ENCODE data around the gene LCORL. TPM values are rescaled to one million over a fixed set of nuclear protein-coding genes. Genes with fewer than 3 reads are reported as not detected.
"Not testable (repeated sequence)": the region's sequence is repeated elsewhere in the genome, so short reads cannot be mapped to it uniquely, and the experiment has no call there.

LCORL gene
- total RNA-seq, 3 donors from 2014 or later (not counting 1 experiment from before 2014, with no cell fraction given) = 19.9 to 28.4 (median 26.4) TPM

- no peak overlapping the region for H3K4me3 Mint-ChIP-seq
- peaks cover 6% of the 10 kb centered on the region for H3K9me3 ChIP-seq (ENCODE audit: control insufficient read depth, insufficient read depth, low read length)
Observed at GRCh38 chr4:17866810-17867209, 154.7 kb downstream of the LCORL start.

DNA sequence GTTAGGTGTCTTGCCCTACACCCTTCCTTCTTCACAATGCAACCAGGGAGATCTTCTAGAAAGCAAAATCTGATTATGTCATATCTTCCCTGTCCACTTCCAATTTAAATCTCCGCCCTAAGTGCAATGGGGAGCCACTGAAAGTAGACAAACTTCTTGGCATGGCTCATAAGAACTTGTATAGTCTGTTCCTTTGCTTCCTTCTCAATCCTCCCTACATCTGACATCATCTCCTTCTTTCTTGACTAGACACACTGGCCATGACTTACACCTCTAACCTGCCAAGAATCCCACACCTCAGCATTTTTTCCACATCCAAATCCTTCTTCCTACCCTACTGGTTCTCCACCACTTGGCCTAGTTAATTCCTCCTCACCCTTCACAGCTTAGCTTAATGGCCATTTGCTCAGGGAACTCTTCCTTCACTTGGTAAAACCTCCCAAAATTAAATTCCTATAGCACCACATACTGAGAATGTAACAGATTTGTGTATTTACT is 155.6 kb downstream of the LCORL start:
- no peaks in the 10 kb centered on the region for H3K4me1 Mint-ChIP-seq
- Histone ChIP-seq H3K36me3 (ENCODE audit: control insufficient read depth, insufficient read depth, low read length) (no peaks in the 10 kb centered on the region), H3K27me3 (ENCODE audit: control insufficient read depth, insufficient read depth, low read length) (no peaks in the 10 kb centered on the region), H3K27ac (ENCODE audit: low read length) (no peak overlapping the region), H3K4me1 (ENCODE audit: control insufficient read depth, insufficient read depth, low read length) (no peaks in the 10 kb centered on the region), H3K9me3 (ENCODE audit: control insufficient read depth, insufficient read depth, low read length) (peaks cover 6% of the 10 kb centered on the region), H3K4me3 (ENCODE audit: low read length) (no peak overlapping the region)
- intact Hi-C loops (cut with micrococcal nuclease) = no loop called here
- H3K27me3 Mint-ChIP-seq (ENCODE audit: low read depth in 2 of 2) = no peaks in the 10 kb centered on the region
- no peak overlapping the region for H3K4me3 Mint-ChIP-seq
- no peak overlapping the region for H3K27ac Mint-ChIP-seq
- 97% methylated on average over 1 of the region's 1 CpG for WGBS (ENCODE audit: insufficient coverage)
- ATAC-seq (no peak), DNase-seq (no peak)
- H3K9me3 Mint-ChIP-seq = peaks cover 5 to 6% of the 10 kb centered on the region in 2 donors
- H3K36me3 Mint-ChIP-seq = peaks cover 16% of the 10 kb centered on the region
- no peak for TF ChIP-seq CTCF (IDR thresholded peaks at IDR 0.05)

More at GRCh38 chr4:17866810-17867209, 154.7 kb downstream of the LCORL start:
- Histone ChIP-seq H3K27ac (ENCODE audit: low read length) (no peak overlapping the region), H3K36me3 (ENCODE audit: control insufficient read depth, insufficient read depth, low read length) (no peaks in the 10 kb centered on the region), H3K4me3 (ENCODE audit: low read length) (no peak overlapping the region), H3K4me1 (ENCODE audit: control insufficient read depth, insufficient read depth, low read length) (no peaks in the 10 kb centered on the region), H3K27me3 (ENCODE audit: control insufficient read depth, insufficient read depth, low read length) (no peaks in the 10 kb centered on the region)
- ATAC-seq = no peak
- Mint-ChIP-seq H3K27ac (no peak overlapping the region), H3K27me3 (ENCODE audit: low read depth in 2 of 2) (no peaks in the 10 kb centered on the region), H3K9me3 (peaks cover 3 to 5% of the 10 kb centered on the region in 2 donors), H3K4me1 (no peaks in the 10 kb centered on the region), H3K36me3 (peaks cover 13% of the 10 kb centered on the region)
- no CpG with 5 or more reads among the region's 2 CpGs for WGBS (ENCODE audit: insufficient coverage)
- no peak for TF ChIP-seq CTCF (IDR thresholded peaks at IDR 0.05)
- intact Hi-C loops (cut with micrococcal nuclease) = no loop called here
- no peak for DNase-seq

DNA sequence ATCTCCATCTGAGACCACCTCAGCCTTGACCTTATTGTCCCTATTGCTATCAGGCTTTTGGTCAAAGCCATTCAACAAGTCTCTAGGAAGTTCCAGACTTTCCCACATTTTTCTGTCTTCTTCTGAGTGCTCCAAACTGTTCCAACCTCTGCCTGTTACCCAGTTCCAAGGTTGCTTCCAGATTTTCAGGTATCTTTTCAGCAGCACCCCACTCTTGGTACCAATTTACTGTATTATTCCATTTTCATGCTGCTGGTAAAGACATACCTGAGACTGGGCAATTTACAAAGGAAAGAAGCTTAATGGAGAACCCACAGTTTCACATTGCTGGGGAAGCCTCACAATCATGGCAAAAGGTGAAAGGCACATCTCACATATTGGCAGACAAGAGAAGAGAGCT is 159.6 kb downstream of the LCORL start:
- H3K9me3 Mint-ChIP-seq; ATAC-seq; H3K27ac Mint-ChIP-seq; intact Hi-C loops (cut with micrococcal nuclease); H3K27ac ChIP-seq (ENCODE audit: low read length); H3K27me3 ChIP-seq (ENCODE audit: control insufficient read depth, insufficient read depth, low read length); H3K4me3 Mint-ChIP-seq; H3K4me1 Mint-ChIP-seq; DNase-seq; H3K9me3 ChIP-seq (ENCODE audit: control insufficient read depth, insufficient read depth, low read length); H3K4me3 ChIP-seq (ENCODE audit: low read length); H3K27me3 Mint-ChIP-seq (ENCODE audit: low read depth in 2 of 2); H3K4me1 ChIP-seq (ENCODE audit: control insufficient read depth, insufficient read depth, low read length); H3K36me3 ChIP-seq (ENCODE audit: control insufficient read depth, insufficient read depth, low read length): not testable (repeated sequence)
- H3K36me3 Mint-ChIP-seq = peaks cover 23% of the 10 kb centered on the region

- DNase-seq = no peak
- no peaks in the 10 kb centered on the region for H3K36me3 ChIP-seq (ENCODE audit: control insufficient read depth, insufficient read depth, low read length)
- no peak for ATAC-seq
- intact Hi-C loops (cut with micrococcal nuclease) = no loop called here
- H3K27me3 Mint-ChIP-seq (ENCODE audit: low read depth in 2 of 2) = no peaks in the 10 kb centered on the region
- no peak overlapping the region for H3K4me3 ChIP-seq (ENCODE audit: low read length)
- TF ChIP-seq CTCF (IDR thresholded peaks at IDR 0.05) = no peak
- H3K4me1 ChIP-seq (ENCODE audit: control insufficient read depth, insufficient read depth, low read length) = no peaks in the 10 kb centered on the region
- H3K4me1 Mint-ChIP-seq = no peaks in the 10 kb centered on the region
- no peak overlapping the region for H3K27ac Mint-ChIP-seq
- H3K4me3 Mint-ChIP-seq = no peak overlapping the region
- H3K9me3 Mint-ChIP-seq = peaks cover 6 to 9% of the 10 kb centered on the region in 2 donors
- no peak overlapping the region for H3K27ac ChIP-seq (ENCODE audit: low read length)
- peaks cover 23% of the 10 kb centered on the region for H3K36me3 Mint-ChIP-seq
- H3K27me3 ChIP-seq (ENCODE audit: control insufficient read depth, insufficient read depth, low read length) = no peaks in the 10 kb centered on the region
- WGBS (ENCODE audit: insufficient coverage) = 97% methylated on average over 4 of the region's 5 CpGs
- peaks cover 6% of the 10 kb centered on the region for H3K9me3 ChIP-seq (ENCODE audit: control insufficient read depth, insufficient read depth, low read length)
Observed at GRCh38 chr4:17859793-17860406, 161.7 kb downstream of the LCORL start.
